Measurements from ENCODE around the gene HRAS. TPM values are rescaled to one million over a fixed set of nuclear protein-coding genes. Genes with fewer than 3 reads are reported as not detected.

The HRAS gene
- total RNA-seq, 4 donors from 2014 or later = 17.1 to 50.0 (median 37.6) TPM

GRCh38 chr11:496834-497564, 38.4 kb downstream of the HRAS start:
- ATAC-seq = no peak
- H3K4me3 ChIP-seq = no peak overlapping the region
- H3K27ac ChIP-seq = no peak overlapping the region
- H3K4me1 ChIP-seq = no peaks in the 10 kb centered on the region
- DNase-seq = no peak
- no peaks in the 10 kb centered on the region for H3K9me3 ChIP-seq
- in situ Hi-C loops (cut with MboI; ENCODE audit: low sequenced_read_pairs in 4 of 4) = no loop called here
- intact Hi-C loops (cut with DNase I; ENCODE audit: low total_unique reads) = no loop called here
- TF ChIP-seq POLR2A (IDR thresholded peaks at IDR 0.05) = no peak
- TF ChIP-seq CTCF (IDR thresholded peaks at IDR 0.05 in 4 of 5, conservative IDR thresholded peaks at IDR 0.05 in 1 of 5) = no peak
- peaks cover 4 to 81% of the 10 kb centered on the region in 2 donors for H3K36me3 ChIP-seq
- no peaks in the 10 kb centered on the region for H3K27me3 ChIP-seq

GRCh38 chr11:495537-495931, 39.8 kb downstream of the HRAS start:
- in situ Hi-C loops (cut with MboI; ENCODE audit: low sequenced_read_pairs in 4 of 4) = no loop called here
- peak overlapping the region in 1 of 4 donors; percentile 31 for H3K27ac ChIP-seq
- intact Hi-C loops (cut with DNase I; ENCODE audit: low total_unique reads) = no loop called here
- H3K4me3 ChIP-seq = no peak overlapping the region
- peaks cover 4 to 76% of the 10 kb centered on the region in 2 donors for H3K36me3 ChIP-seq
- no peak for DNase-seq
- H3K4me1 ChIP-seq = no peaks in the 10 kb centered on the region
- H3K9me3 ChIP-seq = no peaks in the 10 kb centered on the region
- H3K27me3 ChIP-seq = no peaks in the 10 kb centered on the region
- TF ChIP-seq CTCF (IDR thresholded peaks at IDR 0.05 in 4 of 5, conservative IDR thresholded peaks at IDR 0.05 in 1 of 5) = no peak
- TF ChIP-seq POLR2A (IDR thresholded peaks at IDR 0.05) = no peak
- no peak for ATAC-seq

GRCh38 chr11:494761-495536, 40.4 kb downstream of the HRAS start:
- Histone ChIP-seq H3K4me1 (no peaks in the 10 kb centered on the region), H3K27me3 (no peaks in the 10 kb centered on the region), H3K4me3 (no peak overlapping the region), H3K27ac (peak overlapping the region in 1 of 4 donors; percentile 31), H3K36me3 (peaks cover 4 to 76% of the 10 kb centered on the region in 2 donors), H3K9me3 (no peaks in the 10 kb centered on the region)
- peak in 1 of 2 donors; percentile 59 for ATAC-seq
- TF ChIP-seq POLR2A (IDR thresholded peaks at IDR 0.05) (no peak), CTCF (IDR thresholded peaks at IDR 0.05 in 4 of 5, conservative IDR thresholded peaks at IDR 0.05 in 1 of 5) (no peak)
- in situ Hi-C loops (cut with MboI; ENCODE audit: low sequenced_read_pairs in 4 of 4) = no loop called here
- peak in 1 of 2 donors; percentile 54 for DNase-seq
- intact Hi-C loops (cut with DNase I; ENCODE audit: low total_unique reads) = no loop called here

- in situ Hi-C loops (cut with MboI; ENCODE audit: low sequenced_read_pairs in 4 of 4) (no loop called here), intact Hi-C loops (cut with DNase I; ENCODE audit: low total_unique reads) (no loop called here)
- ATAC-seq = no peak
These were observed 42.7 kb downstream of the HRAS start for GRCh38 chr11:492427-493226.

More at GRCh38 chr11:492427-493226, 42.7 kb downstream of the HRAS start:
- Histone ChIP-seq H3K27ac (no peak overlapping the region), H3K4me3 (no peak overlapping the region), H3K27me3 (no peaks in the 10 kb centered on the region), H3K4me1 (no peaks in the 10 kb centered on the region), H3K36me3 (peaks cover 0 to 58% of the 10 kb centered on the region in 2 donors), H3K9me3 (no peaks in the 10 kb centered on the region)
- no peak for TF ChIP-seq POLR2A (IDR thresholded peaks at IDR 0.05)
- TF ChIP-seq CTCF (IDR thresholded peaks at IDR 0.05 in 4 of 5, conservative IDR thresholded peaks at IDR 0.05 in 1 of 5) = no peak
- DNase-seq = no peak
